Nephron (organoid): ENCODE results near the gene NFIX.
A peak's percentile ranks its signal among the peaks of the same experiment; 100 is the strongest.

Experiments
- H3K27ac Mint-ChIP-seq, 3 experiments: 2 replicates each; pipeline ENCODE4 v1.8.0; 2020; ENCODE audit warnings: mixed read lengths in 3 of 3, mild to moderate bottlenecking in 2 of 3, moderate library complexity in 1 of 3
- H3K27me3 Mint-ChIP-seq: 2 replicates; pipeline ENCODE4 v1.8.0; 2021; ENCODE audit warnings: low read depth, mild to moderate bottlenecking, moderate library complexity, mixed read lengths
- H3K36me3 Mint-ChIP-seq: 2 replicates; pipeline ENCODE4 v1.8.0; 2020; ENCODE audit warnings: low read depth, mixed read lengths
- H3K4me1 Mint-ChIP-seq: 2 replicates; pipeline ENCODE4 v1.8.0; 2020; ENCODE audit warnings: mixed read lengths
- H3K4me3 Mint-ChIP-seq, 3 experiments: 2 replicates each; pipeline ENCODE4 v1.8.0; 2020; ENCODE audit warnings: mild to moderate bottlenecking in 3 of 3, mixed read lengths in 3 of 3, moderate library complexity in 2 of 3
- H3K9me3 Mint-ChIP-seq: 2 replicates; pipeline ENCODE4 v1.8.0; 2020; ENCODE audit warnings: mixed read lengths
- CTCF ChIP-seq, 3 experiments: fragments of 200-600 bp; sonication (generic); IDR thresholded peaks; one replicate each; pipeline ENCODE4 v1.5.0; 2021; ENCODE audit warnings: antibody characterized with exemption in 3 of 3; ENCODE audit not compliant: unreplicated experiment in 3 of 3

Gene NFIX

GRCh38 chr19:12985049-12985776, 10.1 kb upstream of the NFIX start:
- no peaks in the 10 kb centered on the region for H3K36me3 Mint-ChIP-seq
- peak overlapping the region in 2 of 3 experiments; percentile 4 to 17 for H3K4me3 Mint-ChIP-seq
- peak overlapping the region in 2 of 3 experiments; percentile 11 to 27 for H3K27ac Mint-ChIP-seq
- no peak for TF ChIP-seq CTCF (IDR thresholded peaks at IDR 0.05; ENCODE audit: unreplicated experiment in 3 of 3)
- H3K27me3 Mint-ChIP-seq, result peaks cover 33% of the 10 kb centered on the region
- H3K4me1 Mint-ChIP-seq, result peaks cover 16% of the 10 kb centered on the region
- H3K9me3 Mint-ChIP-seq, result no peaks in the 10 kb centered on the region

GRCh38 chr19:12986726-12987125, 8.5 kb upstream of the NFIX start:
- H3K36me3 Mint-ChIP-seq, result no peaks in the 10 kb centered on the region
- H3K4me3 Mint-ChIP-seq, result no peak overlapping the region
- peaks cover 26% of the 10 kb centered on the region for H3K4me1 Mint-ChIP-seq
- H3K27ac Mint-ChIP-seq, result peak overlapping the region in 2 of 3 experiments; percentile 7 to 10
- no peak for TF ChIP-seq CTCF (IDR thresholded peaks at IDR 0.05; ENCODE audit: unreplicated experiment in 3 of 3)
- peaks cover 42% of the 10 kb centered on the region for H3K27me3 Mint-ChIP-seq
- no peaks in the 10 kb centered on the region for H3K9me3 Mint-ChIP-seq

DNA sequence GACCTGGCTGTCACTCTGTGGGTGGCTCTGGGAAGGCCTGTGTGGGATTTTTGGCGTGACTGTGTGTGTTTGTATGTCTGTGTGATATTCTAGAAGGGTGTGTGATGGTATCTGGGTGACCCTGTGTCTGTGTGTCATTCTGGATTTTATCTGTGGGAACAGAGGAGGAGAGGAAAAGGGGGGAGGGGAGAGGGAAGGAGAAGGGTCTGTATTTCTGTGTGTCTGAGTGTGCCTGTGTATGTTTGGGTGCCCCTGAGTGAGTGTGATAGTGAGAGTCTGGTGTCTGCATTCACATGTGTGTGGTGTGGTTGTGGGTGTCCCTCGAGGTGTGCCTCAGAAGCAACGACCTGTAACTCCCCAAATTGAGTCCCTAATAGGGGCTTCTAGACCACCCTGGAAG, 8.1 kb upstream of the NFIX start:
- H3K4me3 Mint-ChIP-seq, result no peak overlapping the region
- H3K27me3 Mint-ChIP-seq, result peaks cover 46% of the 10 kb centered on the region
- peak overlapping the region in 2 of 3 experiments; percentile 7 to 10 for H3K27ac Mint-ChIP-seq
- no peak for TF ChIP-seq CTCF (IDR thresholded peaks at IDR 0.05; ENCODE audit: unreplicated experiment in 3 of 3)
- no peaks in the 10 kb centered on the region for H3K9me3 Mint-ChIP-seq
- no peaks in the 10 kb centered on the region for H3K36me3 Mint-ChIP-seq
- peaks cover 26% of the 10 kb centered on the region for H3K4me1 Mint-ChIP-seq

DNA sequence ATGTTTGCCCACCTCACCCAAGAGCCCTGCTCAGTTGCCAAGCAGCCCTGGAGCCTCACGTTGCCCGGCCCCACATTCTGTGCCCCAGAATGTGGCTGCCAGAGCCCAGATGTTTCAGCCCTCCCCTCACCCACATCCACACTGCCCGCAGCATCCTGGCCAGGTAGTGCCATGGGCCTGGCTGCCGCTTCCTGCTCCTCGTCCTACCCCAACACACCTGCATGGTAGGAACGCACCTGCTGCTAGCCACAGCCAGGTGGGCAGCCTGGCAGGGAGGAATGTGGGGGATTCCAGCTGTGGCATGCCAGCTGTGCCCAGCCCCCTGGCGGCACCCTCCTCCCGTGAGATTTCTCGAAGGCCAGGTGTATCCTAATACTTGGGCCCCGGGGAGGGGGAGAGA, 7.5 kb upstream of the NFIX start:
- Mint-ChIP-seq H3K4me3 (no peak overlapping the region), H3K27me3 (peaks cover 52% of the 10 kb centered on the region), H3K4me1 (peaks cover 26% of the 10 kb centered on the region), H3K9me3 (no peaks in the 10 kb centered on the region), H3K36me3 (no peaks in the 10 kb centered on the region), H3K27ac (no peak overlapping the region)
- TF ChIP-seq CTCF (IDR thresholded peaks at IDR 0.05; ENCODE audit: unreplicated experiment in 3 of 3), result no peak

DNA sequence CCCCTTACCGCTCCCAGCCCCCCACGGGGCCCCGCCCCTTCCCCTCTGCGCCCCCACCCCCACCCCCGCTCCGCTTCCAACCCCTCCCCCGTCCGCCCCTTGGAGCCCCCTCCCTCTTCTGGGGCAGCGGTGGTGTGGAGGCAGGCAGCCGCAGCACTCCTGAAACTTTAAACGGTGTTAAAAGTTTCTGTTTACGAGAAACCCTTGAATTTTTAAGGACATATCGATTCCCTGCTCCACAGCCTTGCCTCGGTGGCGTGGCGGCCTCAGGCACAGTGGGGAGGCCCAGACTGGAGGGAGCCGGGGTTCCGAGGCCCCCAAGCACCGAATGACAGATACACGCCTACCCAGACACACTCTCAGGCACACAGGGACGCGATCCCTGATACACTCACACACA, 4.8 kb upstream of the NFIX start:
- peaks cover 2% of the 10 kb centered on the region for H3K9me3 Mint-ChIP-seq
- H3K27me3 Mint-ChIP-seq, result peaks cover 68% of the 10 kb centered on the region
- H3K4me1 Mint-ChIP-seq, result peaks cover 24% of the 10 kb centered on the region
- no peaks in the 10 kb centered on the region for H3K36me3 Mint-ChIP-seq
- peak overlapping the region in 1 of 3 experiments; percentile 53 for H3K4me3 Mint-ChIP-seq
- peak overlapping the region in 2 of 3 experiments; percentile 23 to 32 for H3K27ac Mint-ChIP-seq
- TF ChIP-seq CTCF (IDR thresholded peaks at IDR 0.05; ENCODE audit: unreplicated experiment in 3 of 3), result no peak

GRCh38 chr19:12990853-12991252, 4.4 kb upstream of the NFIX start:
- Mint-ChIP-seq H3K27me3 (peaks cover 66% of the 10 kb centered on the region), H3K27ac (peak overlapping the region in 2 of 3 experiments; percentile 23 to 32), H3K4me1 (peaks cover 21% of the 10 kb centered on the region), H3K9me3 (peaks cover 2% of the 10 kb centered on the region), H3K4me3 (peak overlapping the region in 1 of 3 experiments; percentile 53), H3K36me3 (no peaks in the 10 kb centered on the region)
- TF ChIP-seq CTCF (IDR thresholded peaks at IDR 0.05; ENCODE audit: unreplicated experiment in 3 of 3), result no peak
